HG03045 (cell line): ENCODE measurements around the gene NTN1.
"Not testable (repeated sequence)": the region's sequence is repeated elsewhere in the genome, so short reads cannot be mapped to it uniquely, and the experiment has no call there.

Source experiments
- ATAC-seq: cut with Tn5 transposase; IDR thresholded peaks from one replicate; pipeline ENCODE4 v1.9.1; 2021; ENCODE audit warnings: mild to moderate bottlenecking, moderate library complexity; ENCODE audit not compliant: unreplicated experiment

The NTN1 gene

DNA sequence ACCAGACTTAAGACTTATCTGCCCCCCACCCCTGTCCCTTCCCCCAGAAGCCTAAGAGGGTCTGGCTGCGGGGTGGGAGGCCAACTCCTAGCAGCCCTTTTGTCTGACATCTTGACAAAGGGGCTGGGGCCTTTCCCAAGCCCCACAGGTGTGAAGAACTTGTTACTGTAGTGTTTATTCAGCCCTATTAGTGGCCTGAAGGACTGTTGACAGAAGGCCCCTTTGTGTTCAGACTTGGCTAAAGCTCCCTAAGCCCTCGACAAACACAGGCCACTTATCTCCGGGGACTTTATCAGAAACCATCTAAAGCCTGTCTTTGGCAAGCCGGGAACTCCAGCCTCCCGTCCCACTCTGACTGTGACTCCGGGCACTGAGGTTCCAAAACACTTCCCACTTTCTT, 129.8 kb downstream of the NTN1 start:
- ATAC-seq: no peak

DNA sequence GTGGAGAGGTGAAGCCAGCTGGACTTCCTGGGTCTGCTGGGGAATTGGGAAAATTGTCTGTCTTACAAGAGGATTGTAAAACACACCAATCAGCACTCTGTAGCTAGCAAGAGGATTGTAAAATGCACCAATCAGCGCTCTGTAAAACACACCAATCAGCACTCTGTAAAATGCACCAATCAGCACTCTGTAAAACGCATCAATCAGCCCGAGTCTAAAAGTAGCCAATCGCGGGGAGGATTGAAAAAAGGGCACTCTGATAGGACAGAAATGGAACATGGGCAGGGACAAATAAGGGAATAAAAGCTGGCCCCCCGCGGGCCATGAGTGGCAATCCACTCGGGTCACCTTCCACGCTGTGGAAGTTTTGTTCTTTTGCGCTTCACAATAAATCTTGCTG, 130.4 kb downstream of the NTN1 start:
- ATAC-seq: not testable (repeated sequence)

DNA sequence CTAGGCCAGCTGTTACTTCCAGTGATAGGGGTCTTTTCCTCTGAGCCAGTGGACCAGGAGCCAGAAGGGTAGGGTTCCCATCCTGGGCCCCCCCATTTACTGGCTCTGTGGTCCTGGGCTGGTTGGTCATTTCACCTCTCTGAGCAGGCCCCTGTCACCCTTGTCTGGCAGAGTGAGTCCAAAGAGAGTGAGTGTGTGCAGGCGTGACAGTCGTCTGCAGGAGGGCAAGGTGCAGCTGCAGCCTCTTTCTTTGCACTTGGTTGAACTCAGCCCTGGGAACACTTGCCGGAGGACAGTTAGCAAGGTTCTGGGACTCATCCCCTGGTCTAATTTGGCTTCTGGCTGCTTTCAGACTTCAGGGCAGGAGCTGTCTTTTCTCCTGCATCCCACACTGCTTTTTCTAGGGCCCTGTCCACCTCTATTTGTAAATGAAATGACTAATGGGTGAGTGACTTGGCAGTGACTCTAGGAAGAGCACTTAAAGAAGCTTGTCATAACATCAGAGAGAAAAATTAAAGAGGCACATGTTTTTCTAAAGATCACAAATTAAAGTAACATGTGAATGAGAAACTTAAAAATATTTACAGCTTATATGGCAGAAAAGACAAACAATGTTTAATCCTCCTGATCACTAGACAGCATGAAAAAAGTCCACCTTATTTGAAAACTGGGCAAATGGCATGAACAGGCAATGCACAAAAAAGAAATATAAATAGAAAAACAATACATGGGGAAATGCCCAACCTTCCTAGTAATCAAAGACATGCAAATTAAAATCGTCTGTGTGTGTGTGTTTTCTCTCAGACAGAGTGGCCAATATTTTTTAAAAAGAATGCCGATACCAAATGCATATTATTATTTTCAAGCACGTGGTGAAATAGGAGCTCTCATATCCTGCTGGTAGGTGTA, 137.5 kb downstream of the NTN1 start:
- no peak for ATAC-seq

DNA sequence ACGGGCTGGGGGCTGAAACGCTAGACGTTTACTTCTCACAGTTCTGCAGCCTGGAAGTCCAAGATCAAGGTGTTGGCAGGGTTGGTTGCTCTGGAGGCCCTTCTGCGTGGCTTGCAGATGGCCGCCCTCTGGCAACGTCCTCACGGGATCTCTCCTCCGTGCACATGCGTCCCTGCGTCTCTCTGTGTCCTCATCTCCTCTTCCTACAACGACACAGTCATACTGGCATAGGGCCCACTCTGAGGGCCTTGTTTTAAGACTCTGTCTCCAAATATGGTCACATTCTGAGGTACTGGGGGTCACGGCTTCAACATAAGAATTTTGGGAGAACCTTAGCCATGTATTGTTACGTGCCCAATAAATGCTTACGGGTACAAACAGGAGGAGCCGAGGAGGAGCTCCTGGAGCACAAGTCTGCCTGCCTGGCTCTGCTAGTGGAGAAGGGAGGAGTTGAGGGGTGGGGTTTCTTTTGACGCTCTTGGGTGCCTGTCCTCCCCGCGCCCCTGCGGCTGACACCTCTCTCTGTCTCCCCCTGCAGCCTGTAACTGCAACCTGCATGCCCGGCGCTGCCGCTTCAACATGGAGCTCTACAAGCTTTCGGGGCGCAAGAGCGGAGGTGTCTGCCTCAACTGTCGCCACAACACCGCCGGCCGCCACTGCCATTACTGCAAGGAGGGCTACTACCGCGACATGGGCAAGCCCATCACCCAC, 141.1 kb downstream of the NTN1 start:
- ATAC-seq: no peak

DNA sequence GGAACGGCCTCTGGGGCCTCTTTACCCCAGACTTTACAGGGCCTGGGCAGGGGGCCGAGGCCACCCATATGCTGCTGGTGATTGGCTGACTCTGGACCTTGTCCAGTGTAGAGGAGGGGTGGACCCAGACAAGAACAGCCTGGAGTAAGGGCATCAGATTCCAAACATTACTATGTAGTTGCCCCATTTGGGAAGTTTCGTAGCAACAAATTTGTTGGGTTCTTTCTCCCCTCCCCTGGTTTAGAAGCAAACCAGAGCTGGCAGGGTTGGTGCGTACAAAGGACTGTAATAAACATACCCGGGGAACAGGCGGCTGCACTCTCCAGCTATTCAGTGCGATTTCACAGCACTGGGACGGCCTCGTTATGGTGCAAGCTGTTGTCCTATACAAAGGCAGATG, 145.5 kb downstream of the NTN1 start:
- ATAC-seq: no peak

DNA sequence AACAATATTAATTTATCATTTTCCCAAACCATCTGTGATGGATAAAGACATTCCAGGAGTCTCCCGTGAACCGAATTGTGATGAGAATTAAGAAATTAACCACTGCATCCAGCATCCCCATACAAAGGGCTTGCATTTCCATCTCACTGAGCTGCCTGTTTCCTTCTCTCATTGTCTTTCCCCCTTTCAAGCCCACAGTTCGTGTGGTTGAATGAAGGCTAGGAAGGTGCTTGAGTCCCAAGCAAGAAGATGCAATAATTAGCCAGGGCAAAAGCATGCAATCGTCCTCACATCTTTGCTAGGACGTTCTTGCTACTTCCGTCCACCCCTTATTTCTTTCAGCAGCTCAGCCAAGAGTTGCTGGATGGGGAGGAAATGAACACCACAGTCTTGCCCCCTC, 146.1 kb downstream of the NTN1 start:
- no peak for ATAC-seq

DNA sequence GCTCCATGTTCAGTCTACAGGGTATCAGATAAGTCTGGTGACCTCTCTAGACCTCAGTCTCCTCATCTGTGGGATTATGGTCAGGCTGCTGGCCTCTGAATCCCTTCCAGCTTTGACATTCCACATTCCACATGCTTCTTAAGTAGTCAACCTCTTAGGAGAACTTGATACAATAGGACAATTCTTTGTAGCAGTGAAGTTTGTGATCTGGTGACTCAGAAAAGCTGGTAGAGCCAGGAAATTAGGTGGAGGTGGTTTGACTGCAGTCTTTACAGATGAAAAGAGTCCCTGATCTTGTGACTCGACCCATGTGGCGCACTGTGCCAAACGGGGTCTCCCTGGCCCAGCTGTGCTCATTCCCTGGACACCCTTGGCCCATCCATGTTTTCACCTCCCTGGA, 147.8 kb downstream of the NTN1 start:
- no peak for ATAC-seq

DNA sequence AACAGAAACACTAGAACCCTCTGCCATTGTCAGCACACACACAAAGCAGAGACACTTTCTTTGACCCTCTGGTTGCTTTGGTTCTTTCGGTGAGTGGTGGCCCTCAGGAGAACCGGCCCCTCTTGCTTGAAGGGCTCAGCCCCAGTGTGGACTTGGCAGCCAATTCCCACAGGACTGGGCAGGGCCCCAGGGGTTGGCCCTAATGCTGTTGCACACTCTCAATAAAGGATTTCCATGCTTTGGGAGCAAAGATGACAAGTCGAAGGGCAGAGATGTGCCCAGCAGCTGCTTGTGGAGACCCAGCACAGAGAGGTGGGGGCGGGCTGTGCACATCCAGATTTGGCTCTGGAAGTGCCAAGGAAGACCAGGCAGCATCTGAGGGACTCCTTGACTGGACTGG, 149.0 kb downstream of the NTN1 start:
- no peak for ATAC-seq

DNA sequence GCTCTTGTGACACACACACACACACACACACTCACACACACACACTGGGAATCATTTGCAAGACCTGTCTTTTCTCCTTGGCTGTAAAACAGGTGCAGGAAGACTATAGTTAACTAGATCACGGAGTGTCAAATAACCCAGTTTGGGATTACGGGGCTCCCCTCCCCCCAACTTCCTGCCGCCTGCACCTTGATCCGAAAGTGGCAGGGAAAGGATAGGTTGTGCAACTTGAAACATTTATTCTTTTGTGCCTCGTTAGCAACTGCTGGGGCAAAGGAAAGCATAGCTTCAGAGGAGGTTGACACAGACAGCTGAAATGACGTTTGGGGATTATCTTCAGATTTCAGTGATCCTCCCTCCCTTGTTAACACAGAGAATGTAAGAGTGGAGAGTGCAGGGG, 149.5 kb downstream of the NTN1 start:
- ATAC-seq: no peak

DNA sequence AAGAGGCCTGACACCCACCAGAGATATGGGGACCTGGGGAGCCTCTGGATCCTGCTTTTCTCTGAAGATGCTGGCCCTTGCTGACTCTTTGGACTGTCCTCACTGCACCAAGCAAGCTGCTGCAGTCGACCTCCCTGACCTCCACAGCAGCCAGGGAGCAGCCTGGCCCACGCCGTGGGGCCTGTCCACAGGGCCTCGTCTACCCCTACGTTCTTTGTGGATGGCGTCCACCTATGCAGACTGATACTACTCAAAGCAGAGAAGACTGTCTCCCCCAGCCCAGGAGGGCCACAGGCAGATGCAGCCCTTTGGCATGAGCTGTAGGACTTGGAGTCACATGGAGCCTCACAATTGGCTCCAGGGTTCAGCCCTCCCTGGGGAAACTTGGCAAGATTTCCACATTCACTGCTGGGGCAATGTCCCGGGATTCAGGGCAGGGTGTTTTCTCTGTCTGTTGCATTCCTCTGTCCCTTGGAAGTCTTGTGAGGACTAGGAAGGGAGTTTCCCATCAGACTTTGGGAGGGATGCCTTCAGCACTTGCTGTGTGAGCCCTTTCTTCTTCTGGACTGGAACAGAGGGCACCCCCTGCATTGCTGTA, 152.2 kb downstream of the NTN1 start:
- ATAC-seq: no peak

DNA sequence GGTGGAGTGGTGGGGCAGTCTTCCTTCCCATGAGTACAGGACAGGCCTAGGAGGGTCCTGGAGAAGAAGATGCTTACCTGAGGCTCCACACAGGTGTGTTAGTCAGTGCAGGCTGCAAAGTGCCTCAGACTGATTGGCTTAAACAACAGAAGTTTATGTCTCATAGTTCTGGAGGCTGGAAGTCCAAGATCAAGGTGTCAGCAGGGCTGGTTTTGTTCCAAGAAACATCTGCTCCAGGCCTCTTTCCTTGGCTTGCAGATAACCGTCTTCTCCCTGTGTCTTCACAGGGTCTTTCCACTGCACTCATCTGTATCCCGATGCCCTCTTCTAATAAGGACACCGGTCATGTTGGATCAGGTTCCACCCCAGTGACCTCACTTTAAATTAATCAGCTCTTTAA, 153.0 kb downstream of the NTN1 start:
- no peak for ATAC-seq

DNA sequence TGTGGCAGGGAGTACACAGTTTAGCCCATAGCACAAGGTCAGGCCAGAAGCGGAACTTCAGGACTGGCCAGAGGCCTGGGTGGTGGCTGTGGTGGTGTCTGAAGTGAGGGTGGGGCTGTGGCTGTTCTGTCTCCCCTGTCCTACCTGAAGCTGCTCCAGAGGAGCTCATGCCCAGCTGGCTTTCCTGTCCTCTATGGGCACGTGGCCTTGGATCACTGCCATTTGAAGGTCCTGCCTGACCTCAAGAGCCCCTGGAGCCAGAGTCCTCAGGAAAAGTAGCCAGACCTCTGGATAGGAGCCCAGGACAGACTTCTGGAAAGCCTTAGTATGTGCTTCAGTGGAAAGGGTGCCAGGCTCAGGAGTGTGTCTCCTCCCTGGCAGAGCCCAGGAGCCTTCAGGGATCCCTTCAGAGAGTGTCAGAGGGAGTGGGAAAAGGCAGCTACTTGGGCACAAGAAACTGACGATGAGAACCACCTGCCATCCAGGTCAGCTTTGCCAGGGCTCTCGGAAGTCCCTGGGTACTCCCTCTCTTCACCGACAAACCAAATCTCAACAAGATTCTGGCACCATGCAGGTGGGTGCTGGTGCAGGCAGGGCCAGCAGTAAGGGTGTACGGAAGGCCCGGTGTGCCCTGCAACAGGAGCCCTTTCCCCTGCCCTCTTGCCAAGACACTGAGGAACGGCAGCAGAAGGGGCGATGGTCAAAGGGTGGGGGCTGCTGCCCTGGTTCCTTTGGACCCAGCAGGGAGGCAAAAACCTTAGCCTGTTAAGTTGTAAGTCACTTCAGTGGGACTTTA, 153.7 kb downstream of the NTN1 start:
- no peak for ATAC-seq

DNA sequence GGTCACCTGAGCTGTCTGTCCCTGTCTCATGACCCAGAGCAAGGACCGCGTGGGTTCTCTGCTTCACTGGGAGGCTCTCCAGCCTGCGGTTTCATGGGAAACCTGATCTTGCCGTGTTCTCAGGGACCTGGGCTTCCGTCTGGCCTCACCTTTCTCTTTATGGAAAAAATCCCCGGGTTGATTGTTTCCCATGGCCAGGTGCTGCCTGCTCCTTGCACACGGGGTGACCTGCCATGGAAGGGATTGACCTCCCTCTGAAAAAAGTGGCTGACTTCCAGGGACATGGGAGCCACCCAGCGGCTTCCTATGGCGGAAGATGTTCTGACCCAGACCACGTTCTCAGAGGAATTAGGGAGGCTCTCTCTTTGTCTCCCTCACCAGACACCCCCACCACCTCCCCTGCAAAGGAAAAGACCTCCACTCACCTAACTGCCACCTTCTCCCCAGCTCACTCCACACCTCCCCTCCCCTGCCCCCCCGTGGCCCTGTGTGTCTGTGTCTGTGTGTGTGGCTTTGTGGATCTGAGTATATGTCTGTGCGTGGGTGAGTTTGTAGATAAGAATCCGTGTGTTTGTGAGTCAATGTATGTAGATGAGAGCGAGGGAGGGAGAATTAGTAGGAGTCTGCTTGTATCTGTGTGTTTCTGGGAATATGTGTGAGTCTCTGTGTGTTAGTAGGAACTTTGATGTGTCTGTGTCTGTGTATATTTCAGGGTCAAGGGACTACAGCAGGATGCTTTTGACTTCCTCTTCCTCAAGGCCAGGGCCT, 154.6 kb downstream of the NTN1 start:
- ATAC-seq: no peak

DNA sequence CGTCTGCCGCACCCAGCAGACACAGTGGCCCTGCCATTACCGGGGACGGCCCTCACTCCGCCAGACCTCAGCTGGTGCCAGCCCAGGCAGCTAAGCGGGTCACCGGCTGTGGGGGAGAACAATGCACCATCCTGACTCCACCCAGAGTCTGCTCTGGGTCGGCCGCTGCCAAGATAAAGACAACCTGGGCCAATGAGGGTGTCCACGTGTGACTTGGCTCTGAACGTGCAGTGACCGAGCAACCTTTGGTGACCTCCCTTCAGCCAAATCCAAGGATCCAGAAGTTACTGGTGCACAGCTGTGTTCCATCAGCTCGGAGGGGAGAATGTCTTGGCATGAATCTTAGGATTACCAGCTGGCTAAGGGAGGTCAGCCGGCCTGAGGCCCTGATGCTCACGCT, 155.9 kb downstream of the NTN1 start:
- no peak for ATAC-seq

DNA sequence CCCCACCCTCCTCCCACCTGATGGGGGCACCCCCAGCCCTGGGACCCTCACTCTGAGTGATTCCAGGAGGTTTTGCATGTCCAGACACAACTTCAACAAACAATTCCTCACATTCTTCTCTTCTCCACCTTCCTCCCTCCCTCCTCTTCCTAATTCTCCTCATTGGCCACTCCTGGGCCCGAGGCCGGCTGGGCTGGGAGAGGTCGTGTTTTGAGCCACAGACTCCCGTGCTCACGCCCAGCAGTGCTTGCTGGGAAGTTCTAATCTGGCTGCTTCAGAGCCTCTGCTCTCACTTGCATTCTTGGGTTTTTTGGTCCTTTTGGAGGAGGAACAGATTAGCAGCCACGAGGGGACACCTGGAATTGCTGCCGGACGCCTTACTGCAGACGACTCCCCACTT, 157.0 kb downstream of the NTN1 start:
- no peak for ATAC-seq

DNA sequence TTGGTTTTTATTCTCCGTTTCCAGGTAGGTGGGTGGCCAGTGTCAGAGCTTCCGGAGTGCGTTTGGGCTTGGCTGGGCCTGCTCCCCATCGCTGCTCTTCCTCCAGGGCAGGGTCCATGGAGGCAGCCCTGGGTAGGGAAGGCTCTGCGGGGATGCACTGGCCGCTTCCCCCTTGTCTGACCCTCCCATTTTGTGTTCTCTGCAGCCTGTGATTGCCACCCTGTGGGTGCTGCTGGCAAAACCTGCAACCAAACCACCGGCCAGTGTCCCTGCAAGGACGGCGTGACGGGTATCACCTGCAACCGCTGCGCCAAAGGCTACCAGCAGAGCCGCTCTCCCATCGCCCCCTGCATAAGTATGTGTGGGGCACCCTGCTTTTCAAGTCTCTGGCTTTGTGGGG, 158.3 kb downstream of the NTN1 start:
- no peak for ATAC-seq

DNA sequence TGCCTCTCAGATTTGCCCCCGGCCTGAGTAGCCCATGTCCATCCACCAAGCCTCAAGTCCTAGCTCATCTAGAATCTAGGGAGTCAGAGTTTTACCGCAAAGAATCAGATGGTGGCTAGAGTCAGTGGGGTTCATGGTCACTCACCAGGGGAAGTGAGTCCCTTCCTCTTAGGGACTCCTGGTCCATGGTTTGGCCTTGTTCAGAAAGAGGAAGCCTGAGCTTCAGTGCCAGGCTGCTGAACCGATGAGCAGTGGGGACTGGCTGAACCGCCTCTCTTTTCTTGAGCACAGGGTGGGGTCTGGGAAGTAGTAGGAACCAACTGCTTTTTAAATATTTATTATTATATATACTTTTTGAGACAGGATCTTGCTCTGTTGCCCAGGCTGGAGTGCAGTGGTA, 160.3 kb downstream of the NTN1 start:
- no peak for ATAC-seq

DNA sequence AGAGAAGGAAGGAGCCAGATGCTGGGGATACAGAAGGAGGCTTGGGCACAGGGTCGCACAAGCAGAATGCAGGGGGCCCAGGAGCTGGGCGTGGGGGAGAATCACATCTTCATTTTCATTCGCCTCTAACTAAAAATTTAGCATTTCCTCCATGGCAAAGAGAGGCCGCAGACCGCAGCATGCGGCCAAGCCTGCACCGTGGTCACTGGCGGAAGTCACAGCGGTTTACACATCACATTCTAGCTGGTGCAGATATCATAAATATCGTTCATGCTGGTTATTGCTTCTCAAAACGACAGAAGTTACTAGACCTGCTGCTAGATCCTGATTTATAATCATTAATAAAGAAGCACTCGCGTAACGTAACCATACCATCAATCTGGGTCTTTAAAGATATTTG, 162.0 kb downstream of the NTN1 start:
- no peak for ATAC-seq

DNA sequence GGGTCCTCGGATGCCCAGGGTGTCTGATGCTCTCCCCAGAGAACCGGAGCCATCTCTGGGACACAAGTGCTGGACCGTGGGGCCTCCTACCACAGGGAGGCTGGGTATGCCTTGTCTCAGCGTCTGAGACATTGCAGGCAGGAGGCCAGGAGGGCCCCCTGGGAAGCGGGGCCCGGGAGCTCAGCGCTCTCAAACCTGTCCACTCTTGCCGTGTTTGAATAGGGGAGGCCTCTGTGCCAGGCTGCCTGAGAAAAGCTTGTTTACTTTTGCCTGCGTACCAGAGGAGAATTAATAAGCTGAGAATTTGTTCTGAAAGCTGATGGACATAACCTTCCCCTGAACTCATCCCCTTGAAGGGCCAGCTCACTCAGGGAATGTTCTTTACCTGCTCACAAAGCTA, 163.8 kb downstream of the NTN1 start:
- no peak for ATAC-seq

DNA sequence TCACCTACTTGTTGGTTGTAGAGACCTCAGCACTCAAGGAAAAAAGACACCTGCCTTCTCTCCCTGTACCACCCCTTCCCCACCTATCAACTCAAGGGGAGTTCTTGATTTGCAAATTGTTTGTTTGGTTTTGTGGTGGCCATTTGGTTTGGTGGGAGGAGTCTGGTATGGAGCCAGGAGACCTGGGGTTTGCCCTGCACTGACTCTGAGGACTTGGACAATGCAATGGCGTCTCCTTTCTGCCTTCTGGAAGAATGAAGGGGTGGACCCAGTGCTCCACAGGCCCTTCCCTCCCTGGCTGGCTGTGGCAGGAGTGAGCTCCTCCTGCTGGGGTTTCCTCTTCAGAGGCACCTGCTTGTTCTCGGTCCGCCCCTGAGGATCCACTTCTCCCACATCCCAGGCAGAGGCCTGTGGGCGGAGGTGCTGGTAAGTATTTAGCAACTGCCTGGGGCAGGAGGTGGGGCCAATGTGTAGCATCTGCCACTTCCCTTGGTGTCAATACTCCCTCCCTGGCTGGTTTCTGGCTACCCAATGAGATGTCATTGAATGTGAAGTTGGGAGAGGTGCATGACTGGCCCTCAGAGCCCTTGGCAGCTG, 164.5 kb downstream of the NTN1 start:
- ATAC-seq: no peak
